Head of caudate nucleus (tissue), 42 donors: ENCODE results near the gene TMF1.
A peak's percentile ranks its signal among the peaks of the same experiment; 100 is the strongest.

ENCODE experiments used
- DNase-seq, 42 donors: peaks; one replicate each; pipeline versions ENCODE4 v3.0.0 to v3.0.0-alpha.2; 2020 to 2021; ENCODE audit warnings: mixed read lengths in 7 of 42
- intact Hi-C: fragments of 100-400 bp; cut with DNase I; formaldehyde crosslinking; loops from one replicate; pipeline ENCODE4 v1.15.0; 2022

The TMF1 gene

GRCh38 chr3:69051756-69052471, at the start of gene TMF1:
TMF1 (minus strand) TSS chr3:69052333; CDS start chr3:69052086, 247 bp downstream.
- intact Hi-C loops = no loop called here
- peak; percentile 94 to 99 (median 98) for DNase-seq

- intact Hi-C loops = no loop called here
These were observed 47.4 kb upstream of the TMF1 start for GRCh38 chr3:69099576-69099975.

GRCh38 chr3:69097407-69098086, 45.4 kb upstream of the TMF1 start:
- intact Hi-C loops = no loop called here
- DNase-seq = no peak

More at GRCh38 chr3:69099576-69099975, 47.4 kb upstream of the TMF1 start:
- no peak for DNase-seq

GRCh38 chr3:69096299-69096698, 44.2 kb upstream of the TMF1 start:
- peak in 4 of 42 donors; percentile 28 to 57 (median 47) for DNase-seq

GRCh38 chr3:69095636-69096035, 43.5 kb upstream of the TMF1 start:
- intact Hi-C loops = no loop called here
- DNase-seq = no peak

More at GRCh38 chr3:69096299-69096698, 44.2 kb upstream of the TMF1 start:
- intact Hi-C loops = no loop called here

GRCh38 chr3:69094467-69095205, 42.5 kb upstream of the TMF1 start:
- intact Hi-C loops = no loop called here
- peak in 4 of 42 donors; percentile 27 to 57 (median 34) for DNase-seq

- peak in 6 of 42 donors; percentile 33 to 66 (median 46) for DNase-seq
- intact Hi-C loops = no loop called here
These were observed 39.9 kb upstream of the TMF1 start for GRCh38 chr3:69092030-69092516.

GRCh38 chr3:69091389-69092029, 39.4 kb upstream of the TMF1 start:
- intact Hi-C loops = no loop called here
- no peak for DNase-seq

- DNase-seq = no peak
- intact Hi-C loops = no loop called here
These were observed 37.9 kb upstream of the TMF1 start for GRCh38 chr3:69090021-69090420.

- no peak for DNase-seq
- intact Hi-C loops = no loop called here
These were observed 35.9 kb upstream of the TMF1 start for GRCh38 chr3:69088063-69088462.

- intact Hi-C loops = no loop called here
- no peak for DNase-seq
These were observed 35.1 kb upstream of the TMF1 start for GRCh38 chr3:69087030-69087791.

GRCh38 chr3:69085833-69086722, 33.9 kb upstream of the TMF1 start:
- intact Hi-C loops = loop anchor here (2.0 kb wide), 1 partner anchor 31 kb away; no protein-coding TSS in a partner anchor
- DNase-seq = peak; percentile 58 to 95 (median 82)

GRCh38 chr3:69085168-69085832, 33.2 kb upstream of the TMF1 start:
- DNase-seq = peak in 41 of 42 donors; percentile 31 to 83 (median 59)
- intact Hi-C loops = loop anchor here (2.0 kb wide), 1 partner anchor 32 kb away; no protein-coding TSS in a partner anchor

GRCh38 chr3:69084326-69085167, 32.4 kb upstream of the TMF1 start, which contains the start of gene ARL6IP5:
ARL6IP5 (plus strand) TSS chr3:69084937; CDS start chr3:69085048, 111 bp downstream.
- intact Hi-C loops = loop anchor here (2.0 kb wide), 1 partner anchor 32 kb away; no protein-coding TSS in a partner anchor
- DNase-seq = peak; percentile 93 to 99 (median 97)

GRCh38 chr3:69082805-69083204, 30.7 kb upstream of the TMF1 start:
- peak in 10 of 42 donors; percentile 26 to 59 (median 45) for DNase-seq
- intact Hi-C loops = no loop called here

GRCh38 chr3:69082361-69082760, 30.2 kb upstream of the TMF1 start:
- intact Hi-C loops = no loop called here
- no peak for DNase-seq
